Activated naive CD8-positive, alpha-beta T cell treated with anti-CD3 and anti-CD28 coated beads, Interleukin-2, amount 50 U/mL, for 16 hours (primary cell): Measurements from ENCODE around the gene DET1.
"Not testable (repeated sequence)": the region's sequence is repeated elsewhere in the genome, so short reads cannot be mapped to it uniquely, and the experiment has no call there.

Experiments
- DNase-seq: peaks from one replicate; pipeline ENCODE4 v3.0.0-alpha.2; 2020; ENCODE audit warnings: low read depth, low spot score

Gene DET1

DNA sequence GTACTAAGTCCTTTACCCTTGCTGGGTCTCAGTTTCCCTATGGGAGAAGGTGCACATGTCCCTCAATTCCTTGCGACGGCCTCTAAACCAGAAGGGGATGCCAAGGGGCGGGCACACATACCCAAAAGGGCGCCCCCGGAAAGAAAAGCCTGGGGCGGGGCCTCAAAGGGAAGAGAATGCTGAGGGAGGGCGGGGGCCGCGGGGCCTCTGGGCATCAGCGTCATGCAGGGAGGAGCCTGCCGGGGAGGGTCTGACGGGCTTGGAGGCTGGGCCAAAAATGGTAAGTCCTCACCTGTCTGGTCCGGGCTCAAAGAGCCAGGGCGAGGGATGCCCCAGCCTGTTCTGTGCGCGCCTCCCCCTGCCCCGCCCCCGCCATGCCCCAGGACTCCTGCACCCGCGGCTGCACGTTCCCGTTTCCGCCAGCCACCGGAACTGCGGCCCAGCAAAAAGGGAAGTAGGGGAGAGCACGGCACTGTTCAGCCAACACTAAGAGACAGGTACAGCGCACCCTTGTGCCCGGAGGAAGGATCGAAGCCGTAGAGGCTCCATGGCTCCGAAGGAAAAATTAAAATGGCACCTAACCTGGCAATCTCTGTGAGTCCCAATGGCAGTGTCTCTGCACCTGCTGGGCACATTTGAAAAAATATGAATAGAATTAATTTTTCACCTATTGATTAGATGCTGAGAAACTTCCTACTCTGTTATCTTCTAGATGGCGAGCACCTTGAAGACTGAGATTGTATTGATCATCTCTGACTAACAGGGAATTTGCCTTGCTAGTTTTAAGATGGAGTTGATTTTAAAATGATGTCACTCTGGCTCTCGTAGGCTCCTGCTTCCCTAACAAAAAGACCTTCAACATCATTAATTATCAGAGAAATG lies at the start of gene DET1:
TSS of gene DET1 (minus strand) at position 434 of the 882 bp plus-strand sequence. CDS start 14,976 bp downstream, outside the sequence.
- DNase-seq: peak; percentile 92

DNA sequence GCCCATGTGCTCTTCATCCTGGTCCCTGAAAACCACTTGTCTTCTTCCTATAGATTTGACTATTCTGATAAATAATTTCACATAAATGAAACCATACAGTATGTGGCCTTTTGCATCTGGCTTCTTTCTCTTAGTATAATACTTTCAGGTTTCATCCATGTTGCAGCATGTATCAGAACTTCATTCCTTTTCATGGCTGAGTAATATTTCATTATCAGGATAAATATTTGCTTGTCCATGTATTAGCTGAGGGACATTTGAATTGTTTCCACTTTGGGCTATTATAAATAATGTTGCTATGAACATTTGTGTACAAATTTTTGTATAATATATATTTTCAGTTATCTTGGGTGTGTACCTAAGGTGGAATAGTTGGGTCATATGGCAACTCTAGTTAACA lies 44.9 kb upstream of the DET1 start:
- no peak for DNase-seq

DNA sequence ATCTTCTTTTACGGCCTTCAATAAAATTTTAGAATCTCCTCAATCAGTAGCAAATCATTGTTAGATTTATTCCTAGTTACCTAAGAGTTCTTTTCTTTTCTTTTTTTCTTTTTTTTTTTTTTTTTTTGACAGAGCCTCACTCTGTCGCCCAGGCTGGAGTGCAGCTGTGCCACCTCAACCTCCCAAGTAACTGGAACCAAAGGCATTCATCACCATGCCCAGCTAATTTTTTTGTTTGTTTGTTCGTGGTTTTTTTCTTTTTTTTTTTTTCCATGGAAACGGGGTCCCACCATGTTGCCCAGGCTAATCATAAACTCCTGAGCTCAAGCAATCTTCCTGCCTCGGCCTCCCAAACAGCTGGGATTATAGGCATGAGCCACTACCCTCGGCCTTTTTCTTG lies 44.3 kb upstream of the DET1 start:
- no peak for DNase-seq

DNA sequence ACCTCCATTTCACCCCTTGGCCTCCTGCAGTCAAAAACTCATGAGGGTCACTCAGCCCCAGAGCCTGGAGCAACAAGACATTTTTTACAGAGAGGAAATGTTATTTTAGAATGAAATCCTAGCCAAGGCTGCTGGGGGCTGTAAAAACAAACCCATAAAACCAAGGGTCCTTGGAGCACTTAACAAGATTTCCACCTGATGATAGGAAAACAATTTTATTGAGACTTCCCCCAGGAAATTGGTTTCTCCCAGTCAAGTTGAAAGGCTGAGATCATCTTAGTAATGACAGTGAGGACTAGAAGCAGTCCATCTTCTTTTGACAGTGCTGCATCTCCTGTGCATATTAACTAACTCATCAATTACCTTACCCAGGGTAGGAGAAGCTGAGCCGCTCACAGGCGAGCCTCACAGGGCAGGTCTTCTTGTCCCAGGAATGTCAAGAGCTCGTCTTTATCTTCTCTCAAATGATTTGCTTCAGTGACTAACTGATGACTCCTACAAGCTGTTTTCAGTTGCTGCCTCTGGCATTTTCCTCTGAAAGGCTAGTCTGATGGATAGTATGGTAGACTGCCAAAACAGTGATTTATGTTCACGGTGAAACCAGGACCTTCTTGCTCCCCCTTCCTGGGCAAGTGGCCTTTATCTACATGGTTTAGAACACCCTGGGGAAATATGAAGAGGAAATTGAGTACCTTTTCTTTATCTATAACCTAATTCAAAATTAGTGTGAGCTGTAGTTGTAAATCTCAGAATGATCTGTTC lies 40.1 kb upstream of the DET1 start:
- no peak for DNase-seq

DNA sequence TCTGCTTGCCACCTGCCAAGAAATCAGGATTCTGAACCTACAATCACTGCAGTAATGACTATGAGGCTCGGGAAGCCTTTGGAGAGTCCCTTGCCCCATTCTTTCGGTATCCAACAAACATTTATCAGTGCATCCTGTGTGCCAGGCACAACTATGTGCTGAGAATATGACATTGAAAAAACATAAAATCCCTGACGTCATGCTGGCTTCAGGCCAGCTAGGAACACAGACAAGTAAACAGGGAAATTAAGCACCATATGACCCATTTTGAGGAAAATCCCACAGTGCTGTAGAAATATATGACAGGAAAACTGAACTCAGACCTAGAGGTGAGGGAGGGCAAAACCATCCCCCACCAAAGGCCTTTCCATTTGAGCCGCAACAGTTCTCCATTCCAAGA lies 34.1 kb upstream of the DET1 start:
- no peak for DNase-seq

DNA sequence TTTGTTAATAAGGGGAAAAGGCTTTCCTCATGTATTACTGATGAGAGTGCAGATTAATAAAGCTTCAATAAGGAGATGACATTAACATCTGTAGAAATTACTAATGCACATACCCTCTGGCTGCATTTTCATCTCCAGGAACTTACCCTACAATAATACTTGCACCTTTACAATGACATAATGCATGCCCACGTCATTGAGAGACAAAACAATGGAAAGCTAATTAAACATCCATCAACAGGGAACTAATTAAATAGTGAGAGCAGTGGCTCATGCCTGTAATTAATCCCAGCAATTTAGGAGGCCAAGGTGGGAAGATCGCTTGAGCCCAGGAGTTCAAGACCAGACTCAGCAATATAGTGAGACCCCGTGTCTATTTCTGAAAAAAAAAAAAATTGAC lies 32.8 kb upstream of the DET1 start:
- no peak for DNase-seq

DNA sequence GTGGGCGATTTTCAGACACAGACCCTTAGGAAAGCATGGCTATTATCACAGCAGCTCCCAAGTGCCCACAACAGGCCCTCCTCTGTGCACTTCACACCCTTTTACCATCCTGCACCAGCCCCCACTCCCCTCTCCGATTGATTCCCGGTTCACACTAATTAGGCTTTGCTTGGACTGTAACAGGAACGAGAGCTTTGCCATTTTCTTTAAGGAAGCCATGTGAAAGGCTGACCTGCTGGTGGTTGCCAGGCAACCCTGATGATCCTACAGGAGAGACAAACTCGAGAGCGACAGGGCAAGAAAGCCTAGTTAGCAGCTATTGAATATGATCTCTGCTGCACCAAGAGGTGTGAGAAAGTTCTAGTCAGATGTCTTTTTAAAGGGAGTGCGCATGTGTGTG lies 28.2 kb upstream of the DET1 start:
- no peak for DNase-seq

DNA sequence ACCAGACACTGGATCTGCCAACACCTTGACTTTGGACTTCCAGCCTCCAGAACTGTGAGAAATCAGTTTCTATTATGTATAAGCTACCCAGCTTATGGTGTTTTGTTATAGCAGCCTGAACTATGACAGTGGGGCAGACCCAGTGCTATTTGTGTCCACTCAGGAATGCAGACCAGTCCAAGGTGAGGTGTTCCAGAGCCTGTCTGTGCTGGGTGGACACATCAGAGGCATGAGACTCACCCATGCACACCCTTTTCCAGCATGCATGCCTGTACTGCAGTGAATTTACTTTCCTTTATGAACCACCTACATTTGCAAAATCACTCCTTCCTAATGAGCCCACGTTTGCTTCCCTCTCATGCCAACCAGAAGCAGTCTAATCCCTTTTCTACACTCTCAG lies 27.6 kb upstream of the DET1 start:
- no peak for DNase-seq

DNA sequence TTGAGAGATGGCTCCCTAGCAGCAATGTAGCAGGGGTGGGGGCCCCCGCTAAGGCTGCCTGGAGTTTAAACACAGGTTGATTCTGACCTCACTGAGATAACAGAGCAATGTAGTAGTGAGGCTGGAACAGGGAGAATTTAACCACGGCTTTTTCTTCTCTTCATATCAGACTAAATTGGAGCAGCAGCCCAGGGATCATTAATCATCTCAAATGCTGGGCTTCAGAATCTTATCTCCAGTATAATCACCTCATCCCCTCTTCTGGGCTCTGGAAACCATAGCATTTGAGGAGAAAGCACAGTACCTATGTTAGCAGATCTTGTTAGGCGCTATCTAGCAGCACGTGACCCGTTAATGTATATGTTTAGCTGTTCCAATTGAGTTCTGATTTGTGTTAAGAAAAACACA lies 25.4 kb upstream of the DET1 start:
- DNase-seq: no peak

DNA sequence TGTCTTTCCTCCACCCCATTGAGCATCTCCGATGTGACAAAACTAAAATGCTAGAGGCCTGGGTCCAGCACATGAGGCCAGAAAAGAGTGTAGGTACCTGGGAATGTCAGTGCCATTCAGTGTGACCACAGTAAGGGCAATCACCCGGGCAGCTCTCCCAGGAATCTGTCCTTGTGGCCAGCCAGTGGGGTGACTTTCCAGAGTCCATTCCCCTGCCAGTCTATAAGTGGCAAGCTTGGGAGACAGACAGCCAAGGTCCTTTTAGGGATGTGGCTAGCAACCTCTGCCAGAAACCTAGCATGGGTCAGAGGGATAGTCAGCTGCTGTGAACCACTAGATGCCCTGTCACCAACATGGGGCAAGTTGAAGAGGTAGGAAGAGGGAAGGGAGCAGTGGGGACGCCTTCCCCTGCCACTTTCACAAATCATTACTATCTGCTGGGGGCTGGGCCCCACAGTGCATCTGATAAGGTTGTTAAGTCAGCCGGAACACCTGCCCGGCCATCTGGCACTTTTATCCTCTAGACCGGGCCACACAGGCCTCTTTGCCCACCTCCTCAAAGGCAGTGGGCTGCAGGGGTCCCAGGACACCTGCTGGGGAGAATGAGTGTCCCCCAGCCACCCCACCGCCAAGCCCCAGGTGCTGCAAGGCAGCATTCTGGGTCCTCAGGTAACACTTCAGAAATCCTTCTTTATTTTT lies 24.8 kb upstream of the DET1 start:
- DNase-seq: no peak

DNA sequence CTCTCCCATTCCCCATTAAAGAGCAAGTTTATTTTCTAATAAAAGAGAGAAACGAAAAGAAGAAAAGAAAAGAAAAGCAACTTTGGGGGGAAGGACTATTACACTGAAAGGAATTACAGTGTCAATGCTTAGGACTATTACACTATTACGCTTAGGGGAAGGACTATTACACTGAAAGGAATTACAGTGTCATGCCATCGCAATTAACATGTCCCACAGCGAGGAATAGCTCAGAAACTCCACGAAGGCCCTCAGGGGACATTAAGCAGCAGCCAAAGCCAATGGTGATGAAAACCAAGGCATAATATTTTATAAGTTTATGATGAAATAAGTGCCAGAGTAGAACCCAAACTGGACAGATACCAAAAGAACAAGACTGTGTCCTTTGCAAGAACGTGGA lies 22.1 kb upstream of the DET1 start:
- no peak for DNase-seq

DNA sequence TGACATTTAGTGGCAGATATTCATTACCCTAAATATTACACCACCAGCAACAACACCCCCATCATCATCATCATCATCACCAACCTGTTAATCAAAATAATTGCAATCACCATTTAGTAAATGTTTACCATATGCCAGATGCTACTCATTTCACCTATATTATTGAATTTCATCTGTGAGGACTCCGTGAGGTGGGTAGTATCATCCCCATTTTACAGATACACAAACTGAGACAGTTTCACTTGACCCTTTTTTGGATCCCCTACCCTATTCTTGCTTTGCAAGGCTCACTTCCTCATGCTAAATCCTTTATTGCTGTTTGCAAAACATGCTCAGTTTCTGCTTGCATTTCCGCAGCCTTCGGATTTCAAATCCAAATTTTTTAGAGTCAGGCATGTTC lies 18.3 kb upstream of the DET1 start:
- DNase-seq: no peak

DNA sequence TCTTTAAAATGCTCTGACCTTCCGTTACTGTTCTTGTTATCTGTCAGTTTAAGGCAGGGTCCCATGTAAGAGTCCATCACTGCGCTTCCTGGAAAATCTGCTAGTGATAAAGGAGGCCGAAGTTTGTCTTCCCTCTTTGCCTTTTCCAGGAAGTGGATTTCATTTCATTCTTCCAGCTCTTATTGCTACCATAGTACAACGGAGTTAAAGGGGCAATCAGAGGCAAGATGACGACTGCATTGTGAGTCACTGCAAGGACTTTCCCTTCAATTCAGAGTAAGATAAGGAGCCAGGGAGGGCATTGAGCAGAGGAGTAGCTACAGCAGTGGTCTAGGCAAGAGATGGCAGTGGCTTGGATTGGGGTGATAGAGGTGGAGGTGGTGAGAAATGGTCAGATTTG lies 17.2 kb upstream of the DET1 start:
- no peak for DNase-seq

DNA sequence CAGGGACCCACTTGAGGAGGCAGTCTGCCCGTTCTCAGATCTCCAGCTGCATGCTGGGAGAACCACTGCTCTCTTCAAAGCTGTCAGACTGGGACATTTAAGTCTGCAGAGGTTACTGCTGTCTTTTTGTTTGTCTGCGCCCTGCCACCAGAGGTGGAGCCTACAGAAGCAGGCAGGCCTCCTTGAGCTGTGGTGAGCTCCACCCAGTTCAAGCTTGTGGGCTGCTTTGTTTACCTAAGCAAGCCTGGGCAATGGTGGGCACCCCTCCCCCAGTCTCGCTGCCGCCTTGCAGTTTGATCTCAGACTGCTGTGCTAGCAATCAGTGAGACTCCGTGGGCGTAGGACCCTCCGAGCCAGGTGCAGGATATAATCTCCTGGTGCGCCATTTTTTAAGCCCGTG lies 13.1 kb upstream of the DET1 start:
- not testable (repeated sequence) for DNase-seq

DNA sequence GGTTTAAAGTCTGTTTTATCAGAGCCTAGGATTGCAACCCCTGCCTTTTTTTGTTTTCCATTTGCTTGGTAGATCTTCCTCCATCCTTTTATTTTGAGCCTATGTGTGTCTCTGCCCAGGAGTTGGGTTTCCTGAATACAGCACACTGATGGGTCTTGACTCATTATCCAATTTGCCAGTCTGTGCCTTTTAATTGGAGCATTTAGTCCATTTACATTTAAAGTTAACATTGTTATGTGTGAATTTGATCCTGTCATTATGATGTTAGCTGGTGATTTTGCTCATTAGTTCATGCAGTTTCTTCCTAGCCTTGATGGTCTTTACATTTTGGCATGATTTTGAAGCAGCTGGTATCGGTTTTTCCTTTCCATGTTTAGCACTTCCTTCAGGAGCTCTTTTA lies 11.5 kb upstream of the DET1 start:
- DNase-seq: not testable (repeated sequence)

DNA sequence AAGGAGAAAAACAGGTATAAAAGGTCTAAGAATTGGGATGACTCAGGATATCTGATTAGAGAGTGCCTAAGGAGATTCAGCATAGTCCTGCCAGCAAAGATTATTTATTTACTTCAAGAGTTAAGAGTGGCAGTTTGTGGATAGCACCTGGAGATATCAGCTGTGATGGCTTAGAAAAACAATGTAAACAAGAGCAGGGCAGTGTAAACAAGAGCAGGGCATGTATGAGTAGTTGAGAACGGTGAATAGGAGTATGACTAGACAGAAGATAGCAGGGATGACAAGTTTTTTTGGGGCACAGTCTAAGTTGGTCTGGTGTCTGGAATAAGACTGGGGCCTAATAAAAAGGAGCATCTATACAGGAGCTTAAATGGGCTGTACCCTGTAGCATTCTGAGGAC lies 1.5 kb upstream of the DET1 start:
- DNase-seq: not testable (repeated sequence)

DNA sequence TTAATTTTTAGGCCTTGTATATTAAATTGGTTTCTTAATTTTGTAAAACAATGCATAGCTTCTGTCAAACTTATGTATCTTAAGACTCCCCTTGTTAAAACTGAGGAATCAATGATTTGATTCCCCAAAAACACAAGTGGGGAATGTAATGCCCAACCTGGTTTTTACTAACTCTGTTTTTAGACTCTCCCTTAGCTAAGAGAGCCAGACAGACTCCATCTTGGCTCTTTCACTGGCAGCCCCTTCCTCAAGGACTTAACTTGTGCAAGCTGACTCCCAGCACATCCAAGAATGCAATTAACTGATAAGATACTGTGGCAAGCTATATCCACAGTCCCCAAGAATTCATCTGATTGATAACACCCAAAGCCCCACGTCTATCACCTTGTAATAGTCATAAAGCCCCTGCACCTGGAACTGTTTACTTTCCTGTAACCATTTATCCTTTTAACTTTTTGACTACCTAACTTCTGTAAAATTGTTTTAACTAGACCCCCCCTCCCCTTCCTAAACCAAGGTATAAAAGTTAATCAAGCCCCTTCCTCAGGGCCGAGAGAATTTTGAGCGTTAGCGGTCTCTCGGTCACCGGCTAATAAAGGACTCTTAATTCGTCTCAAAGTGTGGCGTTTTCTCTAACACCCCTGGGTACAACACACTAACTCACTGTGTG lies 768 bp downstream of the DET1 start:
- not testable (repeated sequence) for DNase-seq

DNA sequence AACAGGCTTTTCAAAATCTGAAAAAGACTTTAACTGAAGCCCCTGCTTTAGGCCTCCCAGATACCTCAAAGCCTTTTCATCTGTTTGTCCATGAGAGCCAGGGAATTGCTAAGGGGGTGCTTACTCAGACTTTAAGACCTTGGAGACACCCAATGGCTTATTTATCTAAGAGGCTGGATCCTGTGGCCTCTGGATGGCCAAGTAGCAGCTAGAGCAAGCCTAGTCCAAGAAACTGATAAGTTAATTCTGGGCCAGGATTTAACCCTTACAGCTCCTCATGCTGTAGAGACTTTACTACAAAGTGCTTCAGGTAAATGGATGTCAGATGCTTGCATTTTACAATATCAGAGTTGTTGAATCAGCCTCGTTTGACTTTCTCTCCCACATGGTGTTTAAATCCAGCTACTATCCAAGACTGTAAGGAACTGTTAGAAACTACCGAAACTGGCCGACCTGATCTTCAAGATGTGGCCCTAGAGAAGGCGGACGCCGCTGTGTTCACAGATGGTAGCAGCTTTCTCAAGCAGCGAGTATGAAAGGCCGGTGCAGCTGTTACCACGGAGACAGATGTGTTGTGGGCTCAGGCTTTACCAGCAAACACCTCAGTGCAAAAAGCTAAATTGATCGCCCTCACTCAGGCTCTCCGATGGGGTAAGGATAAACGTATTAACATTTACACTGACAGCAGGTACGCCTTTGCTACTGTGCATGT lies 3.3 kb downstream of the DET1 start:
- no peak for DNase-seq

DNA sequence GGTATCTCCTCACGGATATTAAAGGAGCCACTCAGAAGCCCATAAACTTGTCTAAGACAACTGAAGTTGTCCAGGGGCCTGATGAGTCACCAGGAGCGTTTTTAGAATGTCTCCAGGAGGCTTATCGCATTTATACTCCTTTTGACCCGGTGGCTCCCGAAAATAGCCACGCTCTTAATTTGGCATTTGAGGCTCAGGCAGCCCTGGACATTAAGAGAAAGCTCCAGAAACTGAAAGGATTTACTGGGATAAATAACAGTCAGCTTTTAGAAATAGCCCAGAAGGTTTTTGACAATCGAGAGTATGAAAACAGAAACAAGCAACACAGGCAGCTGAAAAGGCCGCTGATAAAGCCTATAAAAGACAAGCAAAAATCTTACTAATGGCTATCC lies 4.1 kb downstream of the DET1 start:
- DNase-seq: no peak

DNA sequence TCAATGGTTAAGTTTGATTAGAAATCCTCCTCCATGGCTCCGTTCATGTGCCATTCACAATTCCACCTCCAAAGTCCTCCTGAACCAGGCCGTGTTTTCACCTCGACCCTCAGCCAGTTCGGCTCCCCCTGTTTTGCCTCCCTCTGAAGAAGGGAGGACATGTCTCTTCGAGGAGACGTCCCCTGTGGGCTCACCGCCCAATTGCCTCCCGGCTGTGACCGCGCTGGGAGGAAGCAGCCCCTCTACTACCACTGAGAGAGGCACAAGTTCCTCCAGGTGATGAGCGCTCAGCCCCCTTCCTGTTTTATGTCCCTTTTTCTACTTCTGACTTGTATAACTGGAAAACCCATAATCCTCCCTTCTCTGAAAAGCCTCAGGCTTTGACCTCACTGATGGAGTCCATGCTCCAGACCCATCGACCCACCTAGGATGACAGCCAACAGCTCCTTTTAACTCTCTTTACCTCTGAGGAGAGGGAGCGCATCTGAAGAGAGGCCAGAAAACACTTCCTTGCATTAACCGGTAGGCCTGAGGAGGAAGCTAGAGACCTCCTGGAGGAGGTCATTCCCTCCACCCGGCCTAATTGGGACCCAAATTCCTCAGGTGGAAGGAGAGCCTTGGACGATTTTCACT lies 4.7 kb downstream of the DET1 start:
- DNase-seq: no peak

DNA sequence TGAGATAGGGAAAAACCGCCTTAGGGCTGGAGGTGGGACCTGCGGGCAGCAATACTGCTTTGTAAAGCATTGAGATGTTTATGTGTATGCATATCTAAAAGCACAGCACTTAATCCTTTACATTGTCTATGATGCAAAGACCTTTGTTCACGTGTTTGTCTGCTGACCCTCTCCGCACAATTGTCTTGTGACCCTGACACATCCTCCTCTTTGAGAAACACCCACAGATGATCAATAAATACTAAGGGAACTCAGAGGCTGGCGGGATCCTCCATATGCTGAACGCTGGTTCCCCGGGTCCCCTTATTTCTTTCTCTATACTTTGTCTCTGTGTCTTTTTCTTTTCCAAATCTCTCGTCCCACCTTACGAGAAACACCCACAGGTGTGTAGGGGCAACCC lies 5.4 kb downstream of the DET1 start:
- DNase-seq: not testable (repeated sequence)
